SH-SY5Y (cell line): ENCODE measurements around the gene FAXC.

Experiments
- GATA2 ChIP-seq: IDR thresholded peaks from 2 replicates; pipeline ENCODE4 v1.6.1; 2011; ENCODE audit warnings: mild to moderate bottlenecking, low read depth, low read length
- GATA3 ChIP-seq: IDR thresholded peaks from 2 replicates; pipeline ENCODE4 v1.6.1; 2011; ENCODE audit warnings: low read depth, mild to moderate bottlenecking, low read length, moderate library complexity

The FAXC gene

GRCh38 chr6:99312354-99312753, 37.1 kb downstream of the FAXC start:
- no peak for TF ChIP-seq GATA3
- no peak for TF ChIP-seq GATA2

- TF ChIP-seq GATA3 (no peak), GATA2 (no peak)
These were observed 38.9 kb downstream of the FAXC start for GRCh38 chr6:99310553-99310952.

GRCh38 chr6:99309557-99309956, 39.9 kb downstream of the FAXC start:
- TF ChIP-seq GATA3 (no peak), GATA2 (no peak)

- TF ChIP-seq GATA2 (no peak), GATA3 (no peak)
These were observed 40.7 kb downstream of the FAXC start for GRCh38 chr6:99308788-99309187.

- TF ChIP-seq GATA2 (no peak), GATA3 (no peak)
These were observed 42.1 kb downstream of the FAXC start for GRCh38 chr6:99307295-99307907.

- TF ChIP-seq GATA2 (no peak), GATA3 (no peak)
These were observed 43.1 kb downstream of the FAXC start for GRCh38 chr6:99306341-99306740.

DNA sequence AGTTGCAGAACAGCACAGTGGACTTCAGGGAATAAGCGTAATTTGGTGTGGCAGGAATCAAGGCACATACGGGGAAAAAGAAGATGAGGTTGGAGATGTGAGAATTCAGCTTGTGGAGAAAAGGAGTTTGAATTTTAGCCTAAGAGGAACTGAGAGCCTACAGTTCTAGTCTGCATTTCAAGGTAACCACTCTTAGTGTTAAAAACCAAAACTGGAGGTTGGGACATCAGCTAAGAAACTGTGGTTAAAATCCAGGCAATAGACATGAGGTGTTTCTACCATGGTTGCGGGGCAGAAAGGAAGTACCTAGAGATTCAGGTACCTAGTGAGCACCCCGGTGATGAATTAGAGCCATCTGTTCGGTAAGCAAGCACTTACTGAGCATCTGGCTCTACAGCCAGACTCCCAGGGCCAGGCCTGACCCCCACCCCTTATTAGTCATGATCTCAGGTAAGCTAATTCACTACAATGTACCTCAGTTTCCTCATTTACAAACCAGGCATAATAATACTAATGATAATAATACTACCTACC, 44.4 kb downstream of the FAXC start:
- TF ChIP-seq GATA3 (no peak), GATA2 (no peak)

GRCh38 chr6:99297415-99297814, 52.1 kb downstream of the FAXC start:
- TF ChIP-seq GATA2 (no peak), GATA3 (no peak)

GRCh38 chr6:99297006-99297405, 52.5 kb downstream of the FAXC start:
- TF ChIP-seq GATA2 (no peak), GATA3 (no peak)

GRCh38 chr6:99296261-99296660, 53.2 kb downstream of the FAXC start:
- TF ChIP-seq GATA2 (no peak), GATA3 (no peak)

DNA sequence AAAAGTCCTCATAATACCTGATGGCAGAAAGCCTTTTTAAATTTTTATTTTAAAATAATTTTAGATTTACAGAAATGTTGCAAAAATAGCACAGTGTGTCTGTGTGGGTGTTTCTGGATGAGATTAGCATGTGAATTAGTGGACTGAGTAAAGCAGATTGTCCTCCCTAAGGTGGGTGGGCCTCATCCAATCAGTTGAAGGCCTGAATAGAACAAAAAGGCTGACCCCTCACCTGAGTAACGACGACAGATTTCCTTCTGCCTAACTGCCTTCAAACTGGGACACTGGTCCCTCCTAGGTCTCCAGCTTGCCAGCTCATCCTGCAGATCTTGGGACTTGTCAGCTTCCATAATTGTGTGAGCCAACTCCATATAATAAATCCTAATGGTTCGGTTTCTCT, 54.2 kb downstream of the FAXC start:
- TF ChIP-seq GATA2 (no peak), GATA3 (no peak)

- TF ChIP-seq GATA3 (no peak), GATA2 (no peak)
These were observed 54.7 kb downstream of the FAXC start for GRCh38 chr6:99294786-99295185.

- no peak for TF ChIP-seq GATA3
- TF ChIP-seq GATA2: no peak
These were observed 59.8 kb downstream of the FAXC start for GRCh38 chr6:99289701-99290100.

DNA sequence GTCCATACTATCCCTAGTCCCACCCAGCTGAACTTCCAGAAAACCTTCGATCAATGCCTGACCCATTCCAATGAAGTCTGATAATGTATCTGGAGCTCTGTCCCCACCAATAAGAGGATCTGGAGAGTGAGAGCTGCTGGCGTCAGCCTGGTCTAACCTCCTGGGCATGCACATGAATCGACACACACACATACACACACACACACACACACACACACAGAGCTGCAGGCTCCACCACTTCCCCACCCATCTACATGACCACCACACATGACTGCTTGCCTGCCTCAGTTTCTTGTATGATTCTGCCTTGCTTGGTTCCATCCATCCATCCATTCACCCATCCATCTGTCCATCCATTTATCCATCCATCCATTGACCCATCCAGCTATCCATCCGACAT, 60.8 kb downstream of the FAXC start:
- TF ChIP-seq GATA2 (no peak), GATA3 (no peak)

DNA sequence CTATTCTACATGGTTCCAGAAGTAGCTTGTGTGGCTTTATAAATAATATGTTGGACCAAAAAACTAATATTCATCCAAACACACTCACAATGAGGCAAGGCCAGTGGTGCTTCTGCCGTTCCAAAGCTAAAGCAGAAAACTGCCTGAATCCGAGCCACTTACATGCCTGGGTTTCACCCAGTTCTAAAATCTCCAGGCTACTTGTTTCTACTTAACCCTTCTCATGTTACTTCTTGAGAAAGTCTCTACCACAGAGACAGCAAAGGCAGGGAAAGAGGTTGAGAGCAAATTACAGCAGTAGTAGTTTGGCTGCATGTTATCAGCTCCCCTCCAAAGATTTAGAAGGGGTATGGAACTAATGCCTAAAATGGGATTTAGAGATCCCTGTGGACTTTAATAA, 62.0 kb downstream of the FAXC start:
- no peak for TF ChIP-seq GATA2
- TF ChIP-seq GATA3: no peak

- no peak for TF ChIP-seq GATA3
- TF ChIP-seq GATA2: no peak
These were observed 63.6 kb downstream of the FAXC start for GRCh38 chr6:99285881-99286280.

- TF ChIP-seq GATA3: no peak
- TF ChIP-seq GATA2: no peak
These were observed 66.9 kb downstream of the FAXC start for GRCh38 chr6:99282479-99283062.

DNA sequence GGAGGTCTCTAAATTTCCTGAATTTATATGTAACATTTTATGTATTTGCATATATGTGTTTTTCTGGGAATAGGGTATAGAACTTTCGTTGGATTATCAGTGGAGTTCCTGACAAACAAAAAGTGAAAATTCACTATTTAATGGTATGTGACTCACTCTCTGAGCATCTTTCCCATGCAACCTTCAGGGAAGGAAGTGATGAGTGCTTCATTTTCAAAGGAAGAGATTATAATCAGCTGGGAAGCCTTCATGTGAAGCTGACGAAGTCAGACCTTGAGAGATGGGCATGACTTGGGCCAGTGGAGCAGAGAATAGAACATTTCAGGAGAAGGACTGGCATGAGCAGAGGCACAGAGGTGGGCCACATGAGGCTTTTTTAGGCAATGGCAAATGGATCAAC, 72.7 kb downstream of the FAXC start:
- TF ChIP-seq GATA2 (no peak), GATA3 (no peak)
